ENCODE data around the gene TMEM255A.

TMEM255A gene

GRCh38 chrX:120332394-120332793 lies 21.1 kb upstream of the TMEM255A start:
- Histone ChIP-seq H3K4me3 (ENCODE audit: low read depth, low read length) (no peak overlapping the region), H3K27ac (ENCODE audit: low read depth, low read length) (no peak overlapping the region), H3K36me3 (ENCODE audit: control insufficient read depth, insufficient read depth, low read length) (no peaks in the 10 kb centered on the region), H3K9me3 (ENCODE audit: control insufficient read depth, insufficient read depth, low read depth, low read length) (peaks cover 23% of the 10 kb centered on the region), H3K9ac (ENCODE audit: low read length) (no peak overlapping the region), H3K4me1 (ENCODE audit: control insufficient read depth, insufficient read depth, low read length) (peaks cover 15% of the 10 kb centered on the region), H3K27me3 (ENCODE audit: control insufficient read depth, insufficient read depth, low read length) (no peaks in the 10 kb centered on the region)

- Histone ChIP-seq H3K4me1 (ENCODE audit: control insufficient read depth, insufficient read depth, low read length) (peaks cover 15% of the 10 kb centered on the region), H3K36me3 (ENCODE audit: control insufficient read depth, insufficient read depth, low read length) (no peaks in the 10 kb centered on the region), H3K9me3 (ENCODE audit: control insufficient read depth, insufficient read depth, low read depth, low read length) (peaks cover 11% of the 10 kb centered on the region), H3K9ac (ENCODE audit: low read length) (no peak overlapping the region), H3K4me3 (ENCODE audit: low read depth, low read length) (no peak overlapping the region), H3K27me3 (ENCODE audit: control insufficient read depth, insufficient read depth, low read length) (no peaks in the 10 kb centered on the region), H3K27ac (ENCODE audit: low read depth, low read length) (no peak overlapping the region)
Measured at GRCh38 chrX:120331116-120331515, 19.9 kb upstream of the TMEM255A start.

- Histone ChIP-seq H3K9ac (ENCODE audit: low read length) (no peak overlapping the region), H3K27me3 (ENCODE audit: control insufficient read depth, insufficient read depth, low read length) (peaks cover 19% of the 10 kb centered on the region), H3K9me3 (ENCODE audit: control insufficient read depth, insufficient read depth, low read depth, low read length) (no peaks in the 10 kb centered on the region), H3K4me3 (ENCODE audit: low read depth, low read length) (no peak overlapping the region), H3K4me1 (ENCODE audit: control insufficient read depth, insufficient read depth, low read length) (no peaks in the 10 kb centered on the region), H3K36me3 (ENCODE audit: control insufficient read depth, insufficient read depth, low read length) (no peaks in the 10 kb centered on the region), H3K27ac (ENCODE audit: low read depth, low read length) (no peak overlapping the region)
Measured at GRCh38 chrX:120321520-120322281, 10.4 kb upstream of the TMEM255A start.

GRCh38 chrX:120318411-120318810 lies 7.2 kb upstream of the TMEM255A start:
- Histone ChIP-seq H3K27ac (ENCODE audit: low read depth, low read length) (no peak overlapping the region), H3K4me1 (ENCODE audit: control insufficient read depth, insufficient read depth, low read length) (no peaks in the 10 kb centered on the region), H3K9me3 (ENCODE audit: control insufficient read depth, insufficient read depth, low read depth, low read length) (no peaks in the 10 kb centered on the region), H3K4me3 (ENCODE audit: low read depth, low read length) (no peak overlapping the region), H3K36me3 (ENCODE audit: control insufficient read depth, insufficient read depth, low read length) (no peaks in the 10 kb centered on the region), H3K9ac (ENCODE audit: low read length) (no peak overlapping the region), H3K27me3 (ENCODE audit: control insufficient read depth, insufficient read depth, low read length) (peaks cover 51% of the 10 kb centered on the region)

- Histone ChIP-seq H3K27me3 (ENCODE audit: control insufficient read depth, insufficient read depth, low read length) (peaks cover 68% of the 10 kb centered on the region), H3K27ac (ENCODE audit: low read depth, low read length) (no peak overlapping the region), H3K4me1 (ENCODE audit: control insufficient read depth, insufficient read depth, low read length) (no peaks in the 10 kb centered on the region), H3K9me3 (ENCODE audit: control insufficient read depth, insufficient read depth, low read depth, low read length) (no peaks in the 10 kb centered on the region), H3K9ac (ENCODE audit: low read length) (no peak overlapping the region), H3K4me3 (ENCODE audit: low read depth, low read length) (no peak overlapping the region), H3K36me3 (ENCODE audit: control insufficient read depth, insufficient read depth, low read length) (no peaks in the 10 kb centered on the region)
Measured at GRCh38 chrX:120316587-120317283, 5.5 kb upstream of the TMEM255A start.

- H3K4me1 ChIP-seq (ENCODE audit: control insufficient read depth, insufficient read depth, low read length), result no peaks in the 10 kb centered on the region
- H3K27ac ChIP-seq (ENCODE audit: low read depth, low read length), result no peak overlapping the region
- H3K9me3 ChIP-seq (ENCODE audit: control insufficient read depth, insufficient read depth, low read depth, low read length), result no peaks in the 10 kb centered on the region
- H3K36me3 ChIP-seq (ENCODE audit: control insufficient read depth, insufficient read depth, low read length), result no peaks in the 10 kb centered on the region
- no peak overlapping the region for H3K4me3 ChIP-seq (ENCODE audit: low read depth, low read length)
- H3K9ac ChIP-seq (ENCODE audit: low read length), result no peak overlapping the region
- peaks cover 78% of the 10 kb centered on the region for H3K27me3 ChIP-seq (ENCODE audit: control insufficient read depth, insufficient read depth, low read length)
Measured at GRCh38 chrX:120315776-120316175, 4.5 kb upstream of the TMEM255A start.

GRCh38 chrX:120311727-120312063 lies 434 bp upstream of the TMEM255A start:
- Histone ChIP-seq H3K4me3 (ENCODE audit: low read depth, low read length) (peak overlapping the region; percentile 84), H3K27me3 (ENCODE audit: control insufficient read depth, insufficient read depth, low read length) (peaks cover 97% of the 10 kb centered on the region), H3K9me3 (ENCODE audit: control insufficient read depth, insufficient read depth, low read depth, low read length) (no peaks in the 10 kb centered on the region), H3K9ac (ENCODE audit: low read length) (no peak overlapping the region), H3K36me3 (ENCODE audit: control insufficient read depth, insufficient read depth, low read length) (no peaks in the 10 kb centered on the region), H3K27ac (ENCODE audit: low read depth, low read length) (no peak overlapping the region), H3K4me1 (ENCODE audit: control insufficient read depth, insufficient read depth, low read length) (peaks cover 16% of the 10 kb centered on the region; the same call in 1 of the 2 replicates)

- Histone ChIP-seq H3K4me3 (ENCODE audit: low read depth, low read length) (peak overlapping the region; percentile 84), H3K27me3 (ENCODE audit: control insufficient read depth, insufficient read depth, low read length) (peaks cover 94% of the 10 kb centered on the region), H3K9ac (ENCODE audit: low read length) (peak overlapping the region; percentile 50), H3K4me1 (ENCODE audit: control insufficient read depth, insufficient read depth, low read length) (peaks cover 31% of the 10 kb centered on the region), H3K9me3 (ENCODE audit: control insufficient read depth, insufficient read depth, low read depth, low read length) (no peaks in the 10 kb centered on the region), H3K36me3 (ENCODE audit: control insufficient read depth, insufficient read depth, low read length) (no peaks in the 10 kb centered on the region), H3K27ac (ENCODE audit: low read depth, low read length) (no peak overlapping the region)
Measured at GRCh38 chrX:120309873-120310705, 1.2 kb downstream of the TMEM255A start.

GRCh38 chrX:120308959-120309872 lies 2.0 kb downstream of the TMEM255A start:
- Histone ChIP-seq H3K27me3 (ENCODE audit: control insufficient read depth, insufficient read depth, low read length) (peaks cover 87% of the 10 kb centered on the region), H3K36me3 (ENCODE audit: control insufficient read depth, insufficient read depth, low read length) (no peaks in the 10 kb centered on the region), H3K4me1 (ENCODE audit: control insufficient read depth, insufficient read depth, low read length) (peaks cover 35% of the 10 kb centered on the region), H3K9me3 (ENCODE audit: control insufficient read depth, insufficient read depth, low read depth, low read length) (no peaks in the 10 kb centered on the region), H3K4me3 (ENCODE audit: low read depth, low read length) (peak overlapping the region; percentile 84), H3K9ac (ENCODE audit: low read length) (peak overlapping the region; percentile 50), H3K27ac (ENCODE audit: low read depth, low read length) (no peak overlapping the region)

GRCh38 chrX:120308558-120308957 lies 2.7 kb downstream of the TMEM255A start:
- H3K9ac ChIP-seq (ENCODE audit: low read length), result peak overlapping the region; percentile 44
- H3K4me3 ChIP-seq (ENCODE audit: low read depth, low read length), result peak overlapping the region; percentile 84
- H3K27me3 ChIP-seq (ENCODE audit: control insufficient read depth, insufficient read depth, low read length), result peaks cover 82% of the 10 kb centered on the region
- H3K36me3 ChIP-seq (ENCODE audit: control insufficient read depth, insufficient read depth, low read length), result no peaks in the 10 kb centered on the region
- peaks cover 37% of the 10 kb centered on the region for H3K4me1 ChIP-seq (ENCODE audit: control insufficient read depth, insufficient read depth, low read length)
- no peak overlapping the region for H3K27ac ChIP-seq (ENCODE audit: low read depth, low read length)
- H3K9me3 ChIP-seq (ENCODE audit: control insufficient read depth, insufficient read depth, low read depth, low read length), result no peaks in the 10 kb centered on the region

Measured in HUES6 (cell line).